Right cardiac atrium (tissue), 5 donors: ENCODE data around the gene ARID3A. TPM values are rescaled to one million over a fixed set of nuclear protein-coding genes. Genes with fewer than 3 reads are reported as not detected.
"Not testable (repeated sequence)": the region's sequence is repeated elsewhere in the genome, so short reads cannot be mapped to it uniquely, and the experiment has no call there.

ENCODE experiments used
- ATAC-seq, 2 donors: fragments of 200-7000 bp; cut with Tn5 transposase; one replicate each; pipeline versions ENCODE4 v1.8.0 to v1.9.1; 2020; ENCODE audit warnings: moderate library complexity in 2 of 2, mild to moderate bottlenecking in 1 of 2
- DNase-seq, 3 donors: peaks; one replicate each; pipeline ENCODE4 v3.0.0-alpha.2; 2020
- H3K27ac ChIP-seq: one replicate; pipeline ENCODE4 v1.5.1; 2013; ENCODE audit warnings: mild to moderate bottlenecking, low read length, control low read depth, moderate library complexity
- H3K27me3 ChIP-seq: one replicate; pipeline ENCODE4 v1.6.1; 2013; ENCODE audit not compliant: control insufficient read depth, insufficient read depth
- H3K4me1 ChIP-seq: one replicate; pipeline ENCODE4 v1.6.1; 2013; ENCODE audit warnings: low read length; ENCODE audit not compliant: control insufficient read depth, insufficient read depth
- H3K4me3 ChIP-seq: one replicate; pipeline ENCODE4 v1.5.1; 2013; ENCODE audit warnings: low read length, control low read depth
- H3K9me3 ChIP-seq: one replicate; pipeline ENCODE4 v1.6.1; 2013; ENCODE audit warnings: low read length; ENCODE audit not compliant: control insufficient read depth
- WGBS: extraction: QIAGEN DNeasy Blood & Tissue Kit; methylation state at CpG from one replicate; pipeline ENCODE4 v1.1.7; 2013; 5-methylcytosine and 5-hydroxymethylcytosine counted together
- intact Hi-C, 4 donors: fragments of 100-400 bp; cut with DNase I; formaldehyde crosslinking; loops; one replicate each; pipeline versions ENCODE4 v1.11.0 to v1.14.0; 2022 to 2023
- polyA plus RNA-seq: library from polyadenylated mRNA; stranded (reverse); fragments of 200-250 nt; gene quantifications from one replicate; pipeline ENCODE4 v1.2.3, GENCODE V29; 2013
- total RNA-seq, 4 donors: library from RNA; stranded (reverse); fragmentation: NEBNext Ultra II Directional; extraction: Animal tissue kit (Norgen Biotek cat#: 25700); gene quantifications; one replicate each; pipeline ENCODE4 v1.2.1, GENCODE V29; 2021
- donor health status: healthy with polysubstance abuse.
- donor health status: DM: no; HTN: yes; CAD: no.
- donor health status: DM: no; HTN: no; CAD: no.
- donor health status: DM: no; HTN: yes; CAD: no; lungs with severe emphysema.
- donor health status: DM: yes; HTN: yes; CAD: no.

Gene ARID3A
- total and polyA plus RNA-seq, 5 donors, result 3.3 to 6.2 (median 5.1) TPM

DNA sequence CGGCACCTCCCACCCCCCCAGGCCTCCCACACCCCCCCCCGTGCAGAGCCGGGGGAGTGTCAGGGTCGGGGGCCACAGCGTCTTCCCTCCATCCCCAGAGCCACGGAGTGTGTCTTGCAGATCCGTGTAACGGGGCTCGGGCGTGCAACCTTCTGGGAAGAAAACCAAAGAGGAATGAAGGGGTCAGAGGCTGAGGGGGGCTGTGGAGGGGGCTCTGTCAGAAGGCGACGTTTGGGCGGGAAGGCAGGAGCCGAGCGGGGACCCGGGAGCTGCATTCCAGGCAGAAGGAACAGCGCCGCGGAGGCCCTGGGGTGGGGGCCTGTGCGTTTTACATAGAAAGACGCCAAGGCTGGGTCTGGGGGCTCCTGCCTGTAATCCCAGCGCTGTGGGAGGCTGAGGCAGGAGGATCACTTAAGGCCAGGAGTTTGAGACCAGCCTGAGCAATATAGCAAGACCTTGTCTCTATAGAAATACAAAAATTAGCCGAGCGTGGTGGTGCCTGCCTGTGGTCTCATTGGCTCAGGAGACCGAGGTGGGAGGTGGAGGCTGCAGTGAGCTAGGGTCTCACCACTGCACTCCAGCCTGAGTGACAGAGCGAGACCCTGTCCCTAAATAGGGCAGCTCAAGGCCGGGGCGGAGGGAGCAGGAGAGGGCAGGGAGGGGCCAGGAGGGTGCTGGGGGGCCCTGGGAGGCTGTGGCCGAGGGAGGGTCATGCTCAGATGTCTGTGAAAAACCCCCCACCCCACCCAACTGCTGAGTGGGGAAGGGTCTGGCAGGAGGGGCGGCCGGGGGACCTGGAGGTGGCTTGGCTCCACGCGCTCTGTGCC is 27.8 kb downstream of the ARID3A start:
- H3K9me3 ChIP-seq, result no peaks in the 10 kb centered on the region
- 57% methylated on average over 33 of the region's 33 CpGs for WGBS
- no peak overlapping the region for H3K4me3 ChIP-seq
- no peak overlapping the region for H3K27ac ChIP-seq
- intact Hi-C loops, result no loop called here
- no peaks in the 10 kb centered on the region for H3K27me3 ChIP-seq
- DNase-seq (no peak), ATAC-seq (no peak)
- no peaks in the 10 kb centered on the region for H3K4me1 ChIP-seq

DNA sequence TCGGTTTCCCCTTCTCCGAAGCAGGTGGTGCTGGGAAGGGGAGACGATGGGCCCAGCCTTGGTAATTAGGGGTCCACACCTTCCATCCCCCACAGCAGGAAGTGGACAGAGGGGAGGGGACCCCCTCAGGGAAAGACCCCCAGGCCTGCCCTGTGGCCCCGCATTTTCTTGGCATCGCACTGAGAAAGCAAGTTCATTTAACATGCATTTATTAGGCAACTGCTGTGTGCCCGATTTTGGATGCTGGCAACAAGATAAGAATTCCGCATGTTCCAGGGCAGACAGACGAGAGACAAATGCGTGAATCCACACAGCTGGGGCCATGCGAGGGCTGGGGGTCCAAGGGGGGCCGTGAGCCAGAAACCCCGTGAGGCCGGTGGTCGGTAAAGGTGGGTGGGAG is 28.4 kb downstream of the ARID3A start:
- Histone ChIP-seq H3K4me3 (no peak overlapping the region), H3K9me3 (no peaks in the 10 kb centered on the region), H3K27ac (no peak overlapping the region), H3K4me1 (no peaks in the 10 kb centered on the region), H3K27me3 (no peaks in the 10 kb centered on the region)
- WGBS, result 77% methylated on average over 14 of the region's 14 CpGs
- no peak for DNase-seq
- intact Hi-C loops, result no loop called here
- ATAC-seq, result no peak

DNA sequence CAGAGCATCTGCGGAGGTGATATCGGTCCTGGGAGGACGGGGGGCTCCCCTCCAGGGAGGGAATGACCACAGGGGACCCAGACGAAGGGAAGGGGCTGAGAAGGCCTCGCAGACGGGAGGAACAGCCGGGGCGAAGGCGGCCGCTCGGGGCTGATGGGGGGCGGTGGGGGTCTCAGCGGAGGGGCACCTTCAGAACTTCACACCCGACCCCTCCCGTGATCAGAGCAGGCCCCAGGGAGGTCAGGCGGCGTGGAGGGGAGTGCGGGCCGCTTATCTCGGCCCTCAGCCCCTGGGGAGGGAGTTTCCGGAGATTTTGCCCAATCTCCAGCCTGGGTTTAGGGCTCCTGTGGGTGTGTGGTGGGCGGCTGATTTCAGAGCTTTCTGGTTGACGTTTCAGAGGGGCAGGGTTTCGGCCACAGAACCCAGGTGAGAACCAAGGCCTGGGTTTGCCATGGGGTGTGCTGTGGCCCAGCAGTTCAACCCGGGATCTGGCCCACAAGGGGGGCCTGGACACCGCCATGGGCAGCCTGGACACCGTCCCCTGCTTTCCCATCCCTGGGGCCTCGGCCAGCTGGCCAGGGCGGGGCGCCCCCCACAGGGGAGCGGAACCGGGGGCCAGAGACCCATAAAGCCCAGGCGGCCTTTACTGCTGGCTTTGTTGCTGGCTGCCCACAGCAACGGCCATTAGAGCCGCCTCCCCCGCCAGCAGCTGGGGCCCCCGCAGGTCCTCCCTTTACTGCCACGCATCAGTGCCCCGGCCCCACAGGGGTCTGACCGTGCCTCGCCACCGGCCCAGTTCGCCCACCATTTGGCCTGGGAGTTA is 29.0 kb downstream of the ARID3A start:
- 72% methylated on average over 43 of the region's 43 CpGs for whole genome bisulfite sequencing
- no peak overlapping the region for H3K27ac ChIP-seq
- H3K27me3 ChIP-seq, result no peaks in the 10 kb centered on the region
- DNase-seq (no peak), ATAC-seq (peak; percentile 20 to 27)
- no peaks in the 10 kb centered on the region for H3K4me1 ChIP-seq
- intact Hi-C loops, result no loop called here
- H3K9me3 ChIP-seq, result no peaks in the 10 kb centered on the region
- no peak overlapping the region for H3K4me3 ChIP-seq

DNA sequence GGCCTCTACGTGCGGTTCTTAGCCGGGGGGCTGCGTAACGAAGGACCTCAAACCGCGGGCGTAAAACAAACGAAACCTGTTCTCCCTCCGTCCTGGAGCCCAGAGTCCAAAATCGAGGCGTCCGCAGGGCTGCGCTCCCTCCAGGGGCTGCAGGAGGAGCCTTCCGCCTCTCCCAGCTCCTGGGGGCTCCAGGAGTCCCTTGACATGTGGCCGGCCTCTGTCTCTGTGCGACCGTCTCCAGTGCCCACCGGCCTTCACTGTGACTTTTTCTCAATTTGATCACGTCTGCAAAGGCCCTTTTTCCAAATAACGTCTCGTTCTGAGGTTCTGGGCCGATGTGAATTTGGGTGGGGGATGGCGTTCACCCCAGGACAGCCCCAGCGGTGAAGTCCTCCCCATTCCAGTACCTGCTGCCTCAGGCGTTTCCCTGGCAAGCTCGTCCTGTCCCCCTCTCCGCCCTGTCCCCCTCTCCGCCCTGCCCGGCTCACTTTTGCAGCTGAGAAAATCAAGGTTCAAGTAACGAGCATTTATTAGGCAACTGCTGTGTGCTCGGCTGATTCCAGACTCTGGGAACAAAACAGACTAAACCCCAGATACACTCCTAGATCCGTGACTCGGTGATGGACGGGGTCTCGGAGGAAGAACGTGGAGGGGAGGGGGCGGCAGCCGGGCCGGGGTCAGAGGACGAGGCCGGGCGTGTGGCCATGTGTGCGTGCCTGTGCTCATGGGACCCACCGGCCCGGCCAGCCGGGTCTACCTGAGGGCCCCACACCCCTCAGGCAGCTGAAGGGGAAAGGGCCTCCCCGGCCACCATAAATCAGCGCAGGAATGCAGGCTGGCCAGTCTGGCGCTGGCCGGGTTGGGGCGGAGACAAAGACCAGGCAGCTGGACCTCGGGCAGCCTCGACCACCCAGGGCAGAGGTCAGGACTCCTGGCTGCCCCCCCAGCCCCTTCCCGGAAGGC is 30.2 kb downstream of the ARID3A start:
- intact Hi-C loops, result no loop called here
- 86% methylated on average over 55 of the region's 55 CpGs for WGBS
- H3K27me3 ChIP-seq, result no peaks in the 10 kb centered on the region
- no peaks in the 10 kb centered on the region for H3K4me1 ChIP-seq
- H3K9me3 ChIP-seq, result no peaks in the 10 kb centered on the region
- no peak overlapping the region for H3K27ac ChIP-seq
- ATAC-seq (no peak), DNase-seq (no peak)
- no peak overlapping the region for H3K4me3 ChIP-seq

DNA sequence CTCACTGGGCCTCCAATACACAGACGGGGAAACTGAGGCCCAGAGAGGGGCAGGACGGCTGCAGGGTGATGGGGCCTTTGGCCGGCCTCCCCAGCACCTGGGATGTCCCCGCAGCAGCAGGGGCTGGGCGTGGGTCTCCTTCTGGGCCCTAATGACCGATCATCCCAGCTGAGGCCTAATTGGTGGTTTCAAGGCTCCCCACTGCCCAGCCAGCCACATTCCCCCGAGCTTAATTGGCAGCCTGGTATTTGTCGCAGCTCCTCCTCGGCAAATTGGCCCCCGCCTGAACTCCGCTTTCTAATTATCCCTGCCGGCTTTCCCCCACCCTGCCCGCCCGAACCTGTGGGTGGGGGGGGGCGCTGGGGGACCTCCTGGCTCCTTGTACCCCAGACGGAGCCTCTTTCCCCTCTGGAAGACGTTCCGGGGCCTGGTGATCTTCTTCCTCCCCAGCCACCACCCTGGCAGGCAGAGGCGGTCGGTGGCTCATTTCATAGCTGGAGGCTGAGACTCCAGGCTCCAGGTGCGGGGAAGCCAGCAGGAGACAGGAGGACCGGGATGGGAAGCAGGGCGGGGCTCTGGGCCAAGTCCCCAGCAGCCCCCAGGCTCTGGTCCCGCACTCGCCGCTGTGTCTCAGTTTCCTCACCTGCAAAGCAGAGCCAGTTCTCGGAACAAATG is 31.1 kb downstream of the ARID3A start:
- no peaks in the 10 kb centered on the region for H3K27me3 ChIP-seq
- H3K4me3 ChIP-seq, result no peak overlapping the region
- WGBS, result 62% methylated on average over 27 of the region's 27 CpGs
- intact Hi-C loops, result no loop called here
- H3K4me1 ChIP-seq, result no peaks in the 10 kb centered on the region
- H3K27ac ChIP-seq, result no peak overlapping the region
- H3K9me3 ChIP-seq, result no peaks in the 10 kb centered on the region
- DNase-seq, result no peak
- ATAC-seq, result no peak

DNA sequence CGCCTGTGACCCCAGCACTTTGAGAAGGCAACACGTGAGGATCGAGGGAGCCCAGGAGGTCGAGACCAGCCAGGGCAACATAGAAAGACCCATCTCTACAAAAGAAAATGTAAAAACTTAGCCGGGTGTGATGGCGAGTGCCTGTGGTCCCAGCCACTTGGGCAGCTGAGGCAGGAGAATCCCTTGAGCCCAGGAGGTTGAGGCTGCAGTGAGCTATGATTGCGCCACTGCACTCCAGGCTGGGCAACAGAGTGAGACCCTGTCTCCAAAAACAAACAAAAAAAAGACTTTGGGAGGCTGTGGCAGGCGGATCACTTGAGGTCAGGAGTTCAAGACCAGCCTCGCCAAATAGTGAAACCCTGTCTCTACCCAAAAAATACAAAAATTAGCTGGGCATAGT is 31.7 kb downstream of the ARID3A start:
- intact Hi-C loops, ATAC-seq, H3K4me3 ChIP-seq, DNase-seq, H3K9me3 ChIP-seq, H3K4me1 ChIP-seq, H3K27me3 ChIP-seq, H3K27ac ChIP-seq: not testable (repeated sequence)
- 93% methylated on average over 9 of the region's 9 CpGs for WGBS

DNA sequence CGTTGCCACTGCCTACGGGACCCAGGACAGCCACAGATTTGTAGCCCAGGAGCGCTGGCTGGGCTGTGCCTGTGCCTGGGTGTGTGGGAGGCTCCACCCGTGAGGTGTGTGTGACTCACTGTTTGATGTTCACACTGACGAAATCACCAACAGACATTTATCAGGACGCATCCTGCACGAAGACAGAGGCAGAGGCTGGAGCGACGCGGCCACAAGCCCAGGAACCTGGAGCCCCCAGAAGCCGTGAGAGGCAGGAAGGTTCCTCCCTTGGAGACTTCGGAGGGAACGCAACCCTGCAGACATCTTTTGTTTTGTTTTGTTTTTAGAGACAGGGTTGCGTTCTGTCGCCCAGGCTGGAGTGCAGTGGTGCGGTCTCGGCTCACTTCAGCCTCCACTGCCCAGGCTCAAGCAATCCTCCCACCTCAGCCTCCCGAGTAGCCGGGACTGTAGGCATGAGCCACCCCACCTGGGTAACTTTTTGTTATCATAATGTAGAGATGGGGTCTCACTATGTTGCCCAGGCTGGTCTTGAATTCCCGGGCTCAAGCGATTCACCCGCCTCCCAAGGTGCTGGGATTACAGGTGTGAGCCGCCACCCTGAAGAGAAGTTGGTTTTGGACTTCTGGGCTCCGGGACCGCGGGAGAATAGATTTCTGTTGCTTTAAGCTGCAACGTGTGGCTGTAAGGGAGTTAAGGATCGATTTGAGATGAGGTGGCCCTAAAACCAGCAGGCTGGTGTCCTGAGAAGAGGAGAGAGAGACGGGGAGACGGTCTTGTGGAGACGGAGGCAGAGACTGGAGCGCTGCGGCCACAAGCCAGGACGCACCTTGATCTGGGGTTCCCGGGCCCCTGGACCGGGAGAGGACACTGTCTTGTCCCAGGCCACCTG is 33.4 kb downstream of the ARID3A start:
- Histone ChIP-seq H3K9me3 (no peaks in the 10 kb centered on the region), H3K4me1 (no peaks in the 10 kb centered on the region), H3K27ac (no peak overlapping the region), H3K27me3 (no peaks in the 10 kb centered on the region), H3K4me3 (no peak overlapping the region)
- no peak for ATAC-seq
- 89% methylated on average over 36 of the region's 36 CpGs for WGBS
- intact Hi-C loops, result no loop called here
- DNase-seq, result no peak

DNA sequence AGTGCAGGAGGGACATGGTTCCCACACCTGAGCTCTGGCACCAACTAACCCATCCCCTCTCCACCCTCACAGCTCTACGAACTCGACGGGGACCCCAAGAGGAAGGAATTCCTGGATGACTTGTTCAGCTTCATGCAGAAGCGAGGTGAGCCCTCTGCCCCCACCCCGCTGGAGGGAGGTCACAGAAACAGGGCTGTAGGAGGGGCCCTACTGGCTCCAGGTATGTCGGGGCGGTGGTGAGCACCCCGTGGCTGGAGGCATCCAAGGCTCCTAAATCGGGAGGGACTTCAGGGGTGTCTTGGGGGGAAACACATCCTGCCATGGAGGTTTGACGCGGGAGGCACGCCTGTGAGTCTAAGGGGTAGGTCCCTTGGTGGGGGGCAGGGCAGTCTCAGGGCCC is 34.2 kb downstream of the ARID3A start:
- 68% methylated on average over 12 of the region's 12 CpGs for WGBS
- intact Hi-C loops, result no loop called here
- Histone ChIP-seq H3K4me1 (no peaks in the 10 kb centered on the region), H3K4me3 (no peak overlapping the region), H3K27ac (no peak overlapping the region), H3K27me3 (no peaks in the 10 kb centered on the region), H3K9me3 (no peaks in the 10 kb centered on the region)
- DNase-seq (no peak), ATAC-seq (no peak)

DNA sequence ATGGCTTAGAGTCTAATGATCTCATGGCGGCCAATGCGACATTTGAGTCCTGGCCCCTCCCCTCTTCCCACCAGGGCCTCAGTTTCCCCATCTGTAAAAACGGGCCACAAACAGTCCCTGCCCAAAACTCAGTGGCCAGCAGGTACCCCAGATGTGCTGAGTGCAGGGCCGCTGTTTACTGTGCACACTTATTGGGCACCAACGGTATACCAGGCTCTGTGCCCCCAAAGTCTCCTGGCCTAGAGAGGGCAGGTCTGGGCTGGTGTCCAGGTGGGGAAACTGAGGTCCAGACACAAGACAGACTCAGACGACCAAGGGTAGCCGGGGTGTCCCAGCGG is 34.7 kb downstream of the ARID3A start:
- H3K4me3 ChIP-seq, result no peak overlapping the region
- H3K9me3 ChIP-seq, result no peaks in the 10 kb centered on the region
- H3K4me1 ChIP-seq, result no peaks in the 10 kb centered on the region
- H3K27me3 ChIP-seq, result no peaks in the 10 kb centered on the region
- DNase-seq, result no peak
- WGBS, result 82% methylated on average over 8 of the region's 8 CpGs
- no peak overlapping the region for H3K27ac ChIP-seq
- intact Hi-C loops, result no loop called here
- no peak for ATAC-seq
